Stimulated activated CD4-positive, alpha-beta T cell treated with anti-CD3 and anti-CD28 coated beads, Interleukin-4, amount 100 ng/mL, for 24 hours (primary cell): ENCODE results near the gene TBC1D3B.
"Not testable (repeated sequence)": the region's sequence is repeated elsewhere in the genome, so short reads cannot be mapped to it uniquely, and the experiment has no call there.

ENCODE experiments used
- DNase-seq: peaks from one replicate; pipeline ENCODE4 v3.0.0-alpha.2; 2020

The TBC1D3B gene

GRCh38 chr17:36168836-36169235, 7.6 kb downstream of the TBC1D3B start:
- DNase-seq, result not testable (repeated sequence)

GRCh38 chr17:36153895-36154610, 22.4 kb downstream of the TBC1D3B start:
- no peak for DNase-seq

GRCh38 chr17:36152639-36153120, 23.8 kb downstream of the TBC1D3B start:
- DNase-seq, result no peak

GRCh38 chr17:36151891-36152638, 24.4 kb downstream of the TBC1D3B start:
- DNase-seq, result no peak

- no peak for DNase-seq
Measured at GRCh38 chr17:36149296-36149820, 27.1 kb downstream of the TBC1D3B start.

GRCh38 chr17:36148559-36149295, 27.7 kb downstream of the TBC1D3B start:
- peak; percentile 79 for DNase-seq

GRCh38 chr17:36147601-36148000, 28.8 kb downstream of the TBC1D3B start:
- DNase-seq, result no peak

- DNase-seq, result no peak
Measured at GRCh38 chr17:36144981-36145729, 31.3 kb downstream of the TBC1D3B start.

- DNase-seq, result no peak
Measured at GRCh38 chr17:36144014-36144413, 32.4 kb downstream of the TBC1D3B start.

- no peak for DNase-seq
Measured at GRCh38 chr17:36142806-36143205, 33.6 kb downstream of the TBC1D3B start.

GRCh38 chr17:36142235-36142634, 34.2 kb downstream of the TBC1D3B start:
- no peak for DNase-seq

- no peak for DNase-seq
Measured at GRCh38 chr17:36136439-36136838, 40.0 kb downstream of the TBC1D3B start.

- DNase-seq, result no peak
Measured at GRCh38 chr17:36136036-36136435, 40.4 kb downstream of the TBC1D3B start.

GRCh38 chr17:36135465-36135864, 41.0 kb downstream of the TBC1D3B start:
- no peak for DNase-seq

- no peak for DNase-seq
Measured at GRCh38 chr17:36133602-36134236, 42.7 kb downstream of the TBC1D3B start.

GRCh38 chr17:36132421-36132831, 44.0 kb downstream of the TBC1D3B start:
- DNase-seq, result no peak

GRCh38 chr17:36131931-36132330, 44.5 kb downstream of the TBC1D3B start:
- no peak for DNase-seq

GRCh38 chr17:36131421-36131820, 45.0 kb downstream of the TBC1D3B start:
- DNase-seq, result no peak

- DNase-seq, result no peak
Measured at GRCh38 chr17:36130346-36130745, 46.1 kb downstream of the TBC1D3B start.

- no peak for DNase-seq
Measured at GRCh38 chr17:36129616-36130015, 46.8 kb downstream of the TBC1D3B start.

GRCh38 chr17:36128411-36128978, 47.9 kb downstream of the TBC1D3B start:
- DNase-seq, result no peak

GRCh38 chr17:36127911-36128310, 48.5 kb downstream of the TBC1D3B start:
- no peak for DNase-seq
